Activated CD8-positive, alpha-beta memory T cell treated with anti-CD3 and anti-CD28 coated beads for 48 hours (primary cell): ENCODE results near the gene MLANA.
A peak's percentile ranks its signal among the peaks of the same experiment; 100 is the strongest.
"Not testable (repeated sequence)": the region's sequence is repeated elsewhere in the genome, so short reads cannot be mapped to it uniquely, and the experiment has no call there.

Experiments used
- DNase-seq, 3 experiments: peaks; one replicate each; pipeline ENCODE4 v3.0.0-alpha.2; 2020; ENCODE audit warnings: low read depth in 2 of 3, low spot score in 2 of 3

The MLANA gene

GRCh38 chr9:5869315-5870019, 21.2 kb upstream of the MLANA start:
- no peak for DNase-seq

GRCh38 chr9:5870020-5870339, 20.7 kb upstream of the MLANA start:
- no peak for DNase-seq

- DNase-seq, result no peak
These were observed 20.0 kb upstream of the MLANA start for GRCh38 chr9:5870691-5871090.

- no peak for DNase-seq
These were observed 18.9 kb upstream of the MLANA start for GRCh38 chr9:5871785-5872184.

- DNase-seq, result no peak
These were observed 18.2 kb upstream of the MLANA start for GRCh38 chr9:5872511-5872910.

- no peak for DNase-seq
These were observed 17.2 kb upstream of the MLANA start for GRCh38 chr9:5873439-5873838.

GRCh38 chr9:5874048-5874447, 16.6 kb upstream of the MLANA start:
- DNase-seq, result no peak

- DNase-seq, result no peak
These were observed 14.7 kb upstream of the MLANA start for GRCh38 chr9:5876026-5876425.

- no peak for DNase-seq
These were observed 14.0 kb upstream of the MLANA start for GRCh38 chr9:5876711-5877110.

- DNase-seq, result no peak
These were observed 11.1 kb upstream of the MLANA start for GRCh38 chr9:5879419-5880181.

- not testable (repeated sequence) for DNase-seq
These were observed 8.3 kb upstream of the MLANA start for GRCh38 chr9:5882244-5883012.

- DNase-seq, result no peak
These were observed 6.5 kb upstream of the MLANA start for GRCh38 chr9:5884191-5884590.

GRCh38 chr9:5886114-5886939, 4.4 kb upstream of the MLANA start:
- peak; percentile 49 to 78 (median 55) for DNase-seq

GRCh38 chr9:5892456-5893133, 1.9 kb downstream of the MLANA start:
- no peak for DNase-seq

- DNase-seq, result no peak
These were observed 2.4 kb downstream of the MLANA start for GRCh38 chr9:5893134-5893505.

- DNase-seq, result no peak
These were observed 3.0 kb downstream of the MLANA start for GRCh38 chr9:5893591-5894236.

- DNase-seq, result no peak
These were observed 3.7 kb downstream of the MLANA start for GRCh38 chr9:5894237-5894959.

- no peak for DNase-seq
These were observed 5.1 kb downstream of the MLANA start for GRCh38 chr9:5895782-5896181.

- DNase-seq, result no peak
These were observed 6.2 kb downstream of the MLANA start for GRCh38 chr9:5896863-5897262.

- no peak for DNase-seq
These were observed 7.2 kb downstream of the MLANA start for GRCh38 chr9:5897851-5898250.
